ENCODE measurements around the gene KIN. TPM values are rescaled to one million over a fixed set of nuclear protein-coding genes. Genes with fewer than 3 reads are reported as not detected.

The KIN gene
- total and polyA plus RNA-seq, 2 of the 4 experiments (the other 2 are of a cell fraction) = 3.0 to 6.4 TPM

- Histone ChIP-seq H3K4me2 (ENCODE audit: low read depth, low read length) (no peak overlapping the region), H2AK9ac (replicated peaks; ENCODE audit: low read depth, low read length, poor library complexity) (no peak overlapping the region), H4K20me1 (ENCODE audit: insufficient read depth, low read length) (no peaks in the 10 kb centered on the region), H3K9me3 (ENCODE audit: control insufficient read depth, insufficient read depth, low read length) (no peaks in the 10 kb centered on the region), H3K4ac (ENCODE audit: low read depth, low read length) (no peak overlapping the region), H3K4me1 (ENCODE audit: control insufficient read depth, insufficient read depth, low read length) (no peaks in the 10 kb centered on the region), H2AK5ac (ENCODE audit: low read depth, low read length) (no peak overlapping the region), H4K8ac (ENCODE audit: low read depth in 2 of 2, low read length in 2 of 2) (no peak overlapping the region), H3K9ac (ENCODE audit: low read depth, low read length) (no peak overlapping the region), H2BK120ac (ENCODE audit: low read depth, low read length) (no peak overlapping the region), H3K79me1 (ENCODE audit: low read depth in 1 of 2, low read length in 2 of 2) (no peaks in the 10 kb centered on the region), H4K5ac (ENCODE audit: low read depth, low read length) (no peak overlapping the region), H3K56ac (ENCODE audit: extremely low read depth, insufficient read depth, low read length) (no peak overlapping the region), H2BK20ac (ENCODE audit: low read depth, low read length) (no peak overlapping the region), H4K91ac (ENCODE audit: insufficient read depth, low read depth, low read length) (no peak overlapping the region), H3K18ac (ENCODE audit: low read depth, low read length) (no peak overlapping the region), H2BK5ac (ENCODE audit: low read depth, low read length, poor library complexity, severe bottlenecking) (no peak overlapping the region), H3K14ac (replicated peaks; ENCODE audit: low read depth, low read length) (no peak overlapping the region), H3K36me3 (ENCODE audit: control insufficient read depth, insufficient read depth, low read length) (no peaks in the 10 kb centered on the region), H3K27me3 (ENCODE audit: control insufficient read depth, insufficient read depth, low read length) (no peaks in the 10 kb centered on the region; the same call in 1 of the 2 replicates), H3K9me1 (ENCODE audit: insufficient read depth, low read length) (no peaks in the 10 kb centered on the region), H2BK15ac (ENCODE audit: low read depth, low read length) (no peak overlapping the region), H3K23ac (ENCODE audit: low read depth, low read length) (no peak overlapping the region), H3K4me3 (ENCODE audit: insufficient read depth, low read depth, low read length) (no peak overlapping the region), H3K27ac (ENCODE audit: insufficient read depth, low read length) (no peak overlapping the region), H2AFZ (replicated peaks; ENCODE audit: low read length, poor library complexity) (no peak overlapping the region)
- dilution Hi-C loops (cut with HindIII; ENCODE audit: low sequenced_read_pairs, unreplicated experiment) = no loop called here
- ATAC-seq (ENCODE audit: low read depth) = no peak
- intact Hi-C loops (cut with micrococcal nuclease) = no loop called here
- no TSS peak for BruUV-seq (replicated peaks)
- ChIA-PET CTCF (no interaction called here), POLR2A (ENCODE audit: unreplicated experiment) (no interaction called here)
- no peak for DNase-seq
- no peak for TF ChIP-seq SMC3 (IDR thresholded peaks at IDR 0.05; ENCODE audit: low read depth, low read length)
- TF ChIP-seq RAD21 (IDR thresholded peaks at IDR 0.05; ENCODE audit: low read length) = no peak
- no peak for TF ChIP-seq MAZ (IDR thresholded peaks at IDR 0.05; ENCODE audit: borderline replicate concordance, low read depth, low read length)
- TF ChIP-seq MXI1 (IDR thresholded peaks at IDR 0.05; ENCODE audit: borderline replicate concordance, low read depth, low read length) = no peak
- TF ChIP-seq MAFK (IDR thresholded peaks at IDR 0.05; ENCODE audit: low read depth, low read length) = no peak
- no peak for TF ChIP-seq CHD1 (IDR thresholded peaks at IDR 0.05; ENCODE audit: low read depth, low read length)
- TF ChIP-seq, protein P1, sequence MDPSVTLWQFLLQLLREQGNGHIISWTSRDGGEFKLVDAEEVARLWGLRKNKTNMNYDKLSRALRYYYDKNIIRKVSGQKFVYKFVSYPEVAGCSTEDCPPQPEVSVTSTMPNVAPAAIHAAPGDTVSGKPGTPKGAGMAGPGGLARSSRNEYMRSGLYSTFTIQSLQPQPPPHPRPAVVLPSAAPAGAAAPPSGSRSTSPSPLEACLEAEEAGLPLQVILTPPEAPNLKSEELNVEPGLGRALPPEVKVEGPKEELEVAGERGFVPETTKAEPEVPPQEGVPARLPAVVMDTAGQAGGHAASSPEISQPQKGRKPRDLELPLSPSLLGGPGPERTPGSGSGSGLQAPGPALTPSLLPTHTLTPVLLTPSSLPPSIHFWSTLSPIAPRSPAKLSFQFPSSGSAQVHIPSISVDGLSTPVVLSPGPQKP (IDR thresholded peaks at IDR 0.05; ENCODE audit: borderline replicate concordance, low read depth, low read length) = no peak
- no peak for TF ChIP-seq USF2 (IDR thresholded peaks at IDR 0.05; ENCODE audit: low read depth, low read length)
- TF ChIP-seq NFE2L2 (IDR thresholded peaks at IDR 0.05; ENCODE audit: low read depth, low read length) = no peak
- no peak for TF ChIP-seq RCOR1 (IDR thresholded peaks at IDR 0.05; ENCODE audit: insufficient replicate concordance, low read length)
- TF ChIP-seq POLR2A (IDR thresholded peaks at IDR 0.05; ENCODE audit: low read depth, low read length) = no peak
- TF ChIP-seq BHLHE40 (IDR thresholded peaks at IDR 0.05; ENCODE audit: low read depth, low read length) = no peak
- TF ChIP-seq CEBPB (IDR thresholded peaks at IDR 0.05; ENCODE audit: low read depth, low read length) = no peak
- TF ChIP-seq RFX5 (IDR thresholded peaks at IDR 0.05; ENCODE audit: low read depth, low read length) = no peak
- TF ChIP-seq, protein P2, sequence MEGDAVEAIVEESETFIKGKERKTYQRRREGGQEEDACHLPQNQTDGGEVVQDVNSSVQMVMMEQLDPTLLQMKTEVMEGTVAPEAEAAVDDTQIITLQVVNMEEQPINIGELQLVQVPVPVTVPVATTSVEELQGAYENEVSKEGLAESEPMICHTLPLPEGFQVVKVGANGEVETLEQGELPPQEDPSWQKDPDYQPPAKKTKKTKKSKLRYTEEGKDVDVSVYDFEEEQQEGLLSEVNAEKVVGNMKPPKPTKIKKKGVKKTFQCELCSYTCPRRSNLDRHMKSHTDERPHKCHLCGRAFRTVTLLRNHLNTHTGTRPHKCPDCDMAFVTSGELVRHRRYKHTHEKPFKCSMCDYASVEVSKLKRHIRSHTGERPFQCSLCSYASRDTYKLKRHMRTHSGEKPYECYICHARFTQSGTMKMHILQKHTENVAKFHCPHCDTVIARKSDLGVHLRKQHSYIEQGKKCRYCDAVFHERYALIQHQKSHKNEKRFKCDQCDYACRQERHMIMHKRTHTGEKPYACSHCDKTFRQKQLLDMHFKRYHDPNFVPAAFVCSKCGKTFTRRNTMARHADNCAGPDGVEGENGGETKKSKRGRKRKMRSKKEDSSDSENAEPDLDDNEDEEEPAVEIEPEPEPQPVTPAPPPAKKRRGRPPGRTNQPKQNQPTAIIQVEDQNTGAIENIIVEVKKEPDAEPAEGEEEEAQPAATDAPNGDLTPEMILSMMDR (conservative IDR thresholded peaks at IDR 0.05; ENCODE audit: low read depth, low read length) = no peak
- TF ChIP-seq FOS (IDR thresholded peaks at IDR 0.05; ENCODE audit: low read depth, low read length) = no peak
- WGBS, 2 experiments (ENCODE audit: extremely low coverage in 2 of 2, insufficient read length in 1 of 2) = 84% methylated on average over 9 of the region's 18 CpGs; no CpG with 5 or more reads in 1 of the 2 experiments
- in situ Hi-C loops (cut with MboI; ENCODE audit: low sequenced_read_pairs) = no loop called here
These were observed 64.8 kb downstream of the KIN start for GRCh38 chr10:7722927-7723529.

Measured in IMR-90 (cell line).